Activated CD8-positive, alpha-beta memory T cell treated with anti-CD3 and anti-CD28 coated beads, Interleukin-2, amount 10 ng/mL, durations not matched to agents 7 days and 5 days (primary cell): Measurements from ENCODE around the gene KLRF1. TPM values are rescaled to one million over a fixed set of nuclear protein-coding genes. Genes with fewer than 3 reads are reported as not detected.

Experiments used
- ATAC-seq: fragments of 150-1000 bp; cut with Tn5 transposase; one replicate; pipeline ENCODE4 v1.10.0; 2021; ENCODE audit warnings: moderate library complexity
- CTCF ChIA-PET: fragments of 350-600 bp; sonication (Branson Sonifier 250); formaldehyde crosslinking; loops from one replicate; lab custom pipeline; 2021; ENCODE audit warnings: antibody characterized with exemption; lab: Charles Lee
- DNase-seq: peaks from one replicate; pipeline ENCODE4 v3.0.0-alpha.2; 2020
- H3K27ac Mint-ChIP-seq: one replicate; pipeline ENCODE4 v1.8.0; 2021; ENCODE audit warnings: mild to moderate bottlenecking, mixed read lengths
- H3K27me3 Mint-ChIP-seq: one replicate; pipeline ENCODE4 v1.8.0; 2021; ENCODE audit warnings: mixed read lengths
- H3K36me3 Mint-ChIP-seq: one replicate; pipeline ENCODE4 v1.8.0; 2021; ENCODE audit warnings: mild to moderate bottlenecking, mixed read lengths
- H3K4me1 Mint-ChIP-seq: one replicate; pipeline ENCODE4 v1.8.0; 2021; ENCODE audit warnings: mixed read lengths
- H3K4me3 Mint-ChIP-seq: one replicate; pipeline ENCODE4 v1.8.0; 2021; ENCODE audit warnings: mild to moderate bottlenecking, moderate library complexity, mixed read lengths
- H3K9me3 Mint-ChIP-seq: one replicate; pipeline ENCODE4 v1.8.0; 2022; ENCODE audit warnings: low read depth, mixed read lengths
- total RNA-seq, 2 experiments: library from RNA; stranded (reverse); gene quantifications; one replicate each; pipeline ENCODE4 v1.2.3, GENCODE V29; 2021

KLRF1 gene
- total RNA-seq, 2 experiments from 2014 or later, result 0.44 to 0.54 TPM

- no peak for ATAC-seq
- Mint-ChIP-seq H3K4me3 (no peak overlapping the region), H3K27ac (no peak overlapping the region), H3K27me3 (no peaks in the 10 kb centered on the region), H3K36me3 (peaks cover 2% of the 10 kb centered on the region), H3K4me1 (peaks cover 20% of the 10 kb centered on the region), H3K9me3 (no peaks in the 10 kb centered on the region)
- CTCF ChIA-PET, result no interaction called here
- no peak for DNase-seq
Observed at GRCh38 chr12:9881988-9882387, 54.7 kb downstream of the KLRF1 start.

GRCh38 chr12:9883175-9883574 is 55.9 kb downstream of the KLRF1 start:
- H3K9me3 Mint-ChIP-seq, result no peaks in the 10 kb centered on the region
- CTCF ChIA-PET, result no interaction called here
- DNase-seq, result no peak
- H3K27me3 Mint-ChIP-seq, result no peaks in the 10 kb centered on the region
- ATAC-seq, result no peak
- H3K36me3 Mint-ChIP-seq, result peaks cover 4% of the 10 kb centered on the region
- H3K27ac Mint-ChIP-seq, result no peak overlapping the region
- no peak overlapping the region for H3K4me3 Mint-ChIP-seq
- peaks cover 22% of the 10 kb centered on the region for H3K4me1 Mint-ChIP-seq

GRCh38 chr12:9888665-9889273 is 61.5 kb downstream of the KLRF1 start:
- no peak for ATAC-seq
- Mint-ChIP-seq H3K4me1 (peaks cover 14% of the 10 kb centered on the region), H3K9me3 (no peaks in the 10 kb centered on the region), H3K4me3 (no peak overlapping the region), H3K27me3 (no peaks in the 10 kb centered on the region), H3K36me3 (peaks cover 3% of the 10 kb centered on the region), H3K27ac (no peak overlapping the region)
- CTCF ChIA-PET, result no interaction called here
- no peak for DNase-seq

Other genes with a start within 250 kb of the KLRF1 start
- gene KLRB1, start 219.6 kb upstream of the KLRF1 start, total RNA-seq, result 10 to 100 TPM; 13.0 to 30.2 TPM
- gene CLEC2D, start 157.8 kb upstream of the KLRF1 start, total RNA-seq, result 100 to 1,000 TPM; 355 to 385 TPM
- 1 to 10 TPM; 2.2 to 8.8 TPM for gene CLECL1, start 94.4 kb upstream of the KLRF1 start, total RNA-seq
- gene CD69, start 66.6 kb upstream of the KLRF1 start, total RNA-seq, result 100 to 1,000 TPM in 1 of 2 experiments, 10 to 100 TPM in 1; 76.0 to 104 TPM
- gene CLEC2B, start 41.9 kb downstream of the KLRF1 start, total RNA-seq, result 10 to 100 TPM; 55.1 to 55.3 TPM
- gene KLRF2, start 54.0 kb downstream of the KLRF1 start, total RNA-seq, result 1 to 10 TPM in 1 of 2 experiments, not detected in 1; 1.6 TPM
- not detected for gene CLEC2A, start 104.9 kb downstream of the KLRF1 start, total RNA-seq
- 1 to 10 TPM in 1 of 2 experiments, under 1 TPM in 1; 0.40 to 1.6 TPM for gene CLEC12A, start 143.9 kb downstream of the KLRF1 start, total RNA-seq
- gene CLEC1B, start 171.6 kb downstream of the KLRF1 start, total RNA-seq, result not detected
- gene CLEC12B, start 183.1 kb downstream of the KLRF1 start, total RNA-seq, result not detected
- not detected for gene CLEC9A, start 203.2 kb downstream of the KLRF1 start, total RNA-seq